NCI-H2107 treated with DMSO at 0.1 percent for 48 hours (cell line): ENCODE data around the gene CNPY1.
"Not testable (repeated sequence)": the region's sequence is repeated elsewhere in the genome, so short reads cannot be mapped to it uniquely, and the experiment has no call there.

Experiments
- DNase-seq: peaks from one replicate; lab custom pipeline; 2025; ENCODE audit not compliant: unreplicated experiment; lab: John Stamatoyannopoulos, UW

CNPY1 gene

DNA sequence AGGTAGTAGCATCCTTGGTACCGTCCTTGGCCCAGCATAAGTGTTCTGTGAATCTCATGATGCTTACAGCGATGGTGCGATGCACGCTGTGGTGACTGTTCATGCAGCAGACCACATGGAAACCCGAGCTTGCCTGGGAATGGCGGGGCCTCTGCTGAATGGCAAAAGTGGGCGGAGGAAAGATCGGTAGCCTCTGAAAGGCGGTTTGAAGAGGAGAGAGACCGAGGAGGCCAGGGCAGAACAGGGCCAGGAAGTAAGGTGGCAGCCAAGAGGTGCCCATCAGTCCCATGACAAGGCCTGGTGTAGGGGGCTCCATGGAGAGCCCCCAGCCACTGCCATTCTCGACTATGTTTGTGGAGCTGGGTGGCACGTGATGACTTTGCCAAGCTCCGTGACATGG is 33.2 kb upstream of the CNPY1 start:
- DNase-seq, result no peak

DNA sequence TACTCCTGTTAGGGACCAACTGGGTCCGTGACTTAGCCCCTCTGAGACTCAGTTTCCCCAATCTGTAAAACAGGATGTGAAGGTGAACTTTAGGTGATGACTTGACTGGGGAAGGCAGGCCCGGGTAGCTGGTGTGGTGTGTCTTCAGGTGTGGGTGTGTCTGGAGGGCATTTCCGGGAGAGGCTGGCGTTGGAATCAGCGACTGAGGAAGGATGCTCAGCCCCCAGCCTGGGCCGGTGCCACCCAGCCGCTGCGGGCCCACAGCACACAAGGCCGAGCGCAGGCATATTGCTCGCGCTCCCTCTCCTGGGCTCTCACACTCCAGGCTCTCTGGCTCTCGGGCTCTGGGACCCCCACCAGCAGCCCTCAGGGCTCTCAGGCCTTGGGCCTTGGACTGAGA is 31.7 kb upstream of the CNPY1 start:
- DNase-seq, result no peak

DNA sequence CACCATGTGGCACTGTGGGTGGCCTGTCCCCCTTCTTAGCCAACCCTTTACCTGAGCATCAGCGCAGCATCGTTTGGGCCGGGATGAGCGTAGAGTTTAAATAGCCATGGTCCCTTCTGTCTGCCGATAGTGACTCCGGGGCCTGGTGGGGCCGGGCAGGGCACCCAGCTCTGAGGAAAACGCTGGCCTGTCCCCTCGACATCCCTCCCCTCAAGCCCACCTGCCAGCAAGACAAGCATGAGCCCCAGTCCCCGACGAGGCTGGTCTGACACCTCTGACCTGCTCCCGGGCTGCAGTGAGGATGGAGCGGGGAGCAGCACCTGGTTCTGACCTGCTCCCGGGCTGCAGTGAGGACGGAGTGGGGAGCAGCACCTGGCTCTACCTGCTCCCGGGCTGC is 31.1 kb upstream of the CNPY1 start:
- DNase-seq, result no peak

DNA sequence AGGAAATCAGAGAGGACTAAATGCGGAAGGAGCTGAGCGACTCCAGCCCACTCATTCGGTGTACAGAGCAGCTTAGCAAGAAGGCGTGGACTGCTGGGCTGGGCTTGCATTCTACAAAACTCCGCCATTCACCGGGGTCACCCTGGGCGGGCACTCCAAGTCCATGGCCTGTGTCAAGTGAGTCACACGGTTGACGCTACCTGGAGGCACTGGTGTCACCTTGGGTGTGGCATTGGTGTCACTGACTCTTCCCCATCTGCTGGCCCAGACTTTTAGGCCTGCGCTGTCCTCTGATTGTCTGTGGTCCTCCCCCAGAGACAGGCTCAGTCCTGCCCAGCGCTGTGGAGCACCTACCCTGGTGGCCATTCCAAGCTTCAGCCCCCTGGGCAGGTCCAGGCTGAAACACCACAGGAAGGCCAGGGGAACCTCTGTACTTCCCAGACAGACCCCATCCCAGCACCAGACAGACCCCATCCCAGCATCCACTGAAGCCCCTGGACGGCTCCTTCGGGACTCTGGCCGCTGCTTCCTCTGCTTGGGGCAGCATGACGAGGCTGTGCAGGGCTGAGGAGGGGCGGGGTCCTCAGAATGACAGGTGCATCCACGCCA is 30.6 kb upstream of the CNPY1 start:
- DNase-seq, result no peak

DNA sequence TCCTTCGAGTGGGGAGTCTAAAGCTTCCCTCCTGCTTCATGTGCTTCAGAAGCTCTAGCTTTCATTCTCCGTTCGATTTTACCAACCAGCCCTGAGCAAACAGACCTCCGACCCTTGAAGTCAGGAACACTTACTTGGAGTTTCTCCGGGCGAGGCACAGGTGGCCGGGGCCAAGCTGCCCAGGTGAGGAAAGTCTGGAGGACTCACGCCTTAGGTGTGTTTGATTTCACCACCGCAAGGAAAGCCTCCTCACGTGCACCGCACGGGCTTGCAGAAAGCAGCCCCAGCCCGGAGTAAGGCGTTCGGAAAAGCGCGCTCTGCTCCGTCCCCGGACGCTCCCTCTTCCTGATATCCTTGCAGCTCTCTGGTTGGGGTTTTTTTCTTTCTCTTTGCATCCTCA is 30.1 kb upstream of the CNPY1 start:
- DNase-seq, result no peak

DNA sequence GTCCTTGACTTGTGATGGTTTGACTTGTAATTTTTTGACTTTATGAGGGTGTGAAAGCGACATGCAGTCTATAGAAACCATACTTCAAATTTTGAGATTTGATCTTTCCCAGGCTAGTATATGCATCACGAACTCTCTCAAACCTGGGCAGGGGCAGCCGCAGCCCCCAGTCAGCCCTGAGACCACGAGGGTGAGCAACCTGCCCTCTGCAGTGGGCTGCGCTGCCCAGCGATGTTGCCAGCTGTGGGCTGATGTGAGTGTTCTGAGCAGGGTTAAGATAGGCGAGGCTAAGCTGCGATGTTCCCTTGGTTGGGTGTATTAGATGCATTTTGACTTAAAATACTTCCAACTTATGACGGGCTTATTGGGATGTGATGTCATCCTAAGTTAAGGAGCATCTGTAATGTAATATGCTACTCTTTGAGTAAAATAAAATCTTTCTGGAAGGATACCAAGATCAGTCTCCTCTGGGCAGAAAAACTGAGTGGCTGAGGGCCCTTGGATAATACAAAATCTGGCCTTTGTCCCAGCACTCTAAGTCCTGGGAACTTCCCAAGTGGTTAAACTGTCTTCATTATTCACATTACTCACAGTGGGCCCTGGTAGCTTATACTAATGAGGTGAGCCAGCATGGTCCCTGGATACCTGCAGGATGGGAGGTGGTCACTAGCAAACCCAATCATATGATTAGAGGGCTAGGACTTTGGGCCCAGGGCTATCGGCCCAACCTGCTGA is 28.4 kb upstream of the CNPY1 start:
- no peak for DNase-seq

DNA sequence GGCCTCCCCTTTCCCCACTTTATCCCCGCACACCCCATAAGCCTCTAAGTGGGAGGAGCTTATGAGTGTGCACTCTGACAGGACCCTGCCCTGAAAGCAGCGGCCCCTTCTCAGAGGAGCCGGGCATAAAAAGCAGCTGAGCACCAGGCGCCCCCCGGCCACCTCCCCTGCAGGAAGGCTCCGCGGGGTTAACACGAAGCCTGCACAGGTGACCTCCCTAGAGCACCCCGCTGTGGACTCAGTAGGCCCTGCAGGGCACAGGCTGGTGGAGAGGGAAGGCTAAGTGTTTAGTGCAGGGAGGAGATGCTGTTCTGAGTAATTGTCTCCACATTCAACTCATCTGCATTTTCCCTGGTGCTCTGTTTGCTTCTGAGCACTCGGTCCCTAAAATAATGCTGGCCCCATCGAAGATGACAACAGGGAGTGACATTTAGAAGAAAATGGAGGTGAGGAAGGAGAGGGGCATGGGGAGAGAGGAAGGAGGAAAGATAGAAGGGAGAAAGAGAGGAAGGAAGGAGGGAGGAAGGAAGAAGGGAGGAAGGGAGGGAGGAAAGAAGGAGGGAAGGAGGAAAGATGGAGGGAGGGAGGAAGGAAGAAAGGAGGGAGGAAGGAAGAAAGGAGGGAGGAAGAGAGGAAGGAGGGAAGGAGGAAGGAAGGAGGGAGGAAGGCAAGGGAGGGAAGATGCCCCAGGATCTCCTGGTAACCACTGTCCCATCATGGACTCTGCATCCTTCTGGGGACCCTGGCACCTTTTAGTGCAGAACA is 25.4 kb upstream of the CNPY1 start:
- DNase-seq, result no peak

DNA sequence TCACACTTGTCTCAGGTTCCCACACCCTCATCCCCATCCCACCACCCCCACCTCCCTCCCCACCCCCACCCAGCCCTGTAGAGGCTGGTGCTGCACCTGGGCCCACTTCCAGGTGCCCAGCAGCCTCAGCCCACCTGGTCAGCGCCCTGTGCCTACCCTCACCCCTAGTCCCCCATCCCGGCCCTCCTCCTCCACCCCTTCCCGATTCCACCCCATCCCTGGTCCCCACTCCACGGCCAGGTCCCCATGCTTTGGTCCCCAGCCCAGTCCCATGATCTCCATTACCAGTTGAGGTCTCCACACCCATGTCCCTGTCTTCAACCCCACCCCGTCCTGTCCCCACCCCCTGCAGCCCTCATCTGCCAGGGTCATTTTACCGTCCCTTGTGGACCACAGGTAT is 24.6 kb upstream of the CNPY1 start:
- DNase-seq, result no peak

DNA sequence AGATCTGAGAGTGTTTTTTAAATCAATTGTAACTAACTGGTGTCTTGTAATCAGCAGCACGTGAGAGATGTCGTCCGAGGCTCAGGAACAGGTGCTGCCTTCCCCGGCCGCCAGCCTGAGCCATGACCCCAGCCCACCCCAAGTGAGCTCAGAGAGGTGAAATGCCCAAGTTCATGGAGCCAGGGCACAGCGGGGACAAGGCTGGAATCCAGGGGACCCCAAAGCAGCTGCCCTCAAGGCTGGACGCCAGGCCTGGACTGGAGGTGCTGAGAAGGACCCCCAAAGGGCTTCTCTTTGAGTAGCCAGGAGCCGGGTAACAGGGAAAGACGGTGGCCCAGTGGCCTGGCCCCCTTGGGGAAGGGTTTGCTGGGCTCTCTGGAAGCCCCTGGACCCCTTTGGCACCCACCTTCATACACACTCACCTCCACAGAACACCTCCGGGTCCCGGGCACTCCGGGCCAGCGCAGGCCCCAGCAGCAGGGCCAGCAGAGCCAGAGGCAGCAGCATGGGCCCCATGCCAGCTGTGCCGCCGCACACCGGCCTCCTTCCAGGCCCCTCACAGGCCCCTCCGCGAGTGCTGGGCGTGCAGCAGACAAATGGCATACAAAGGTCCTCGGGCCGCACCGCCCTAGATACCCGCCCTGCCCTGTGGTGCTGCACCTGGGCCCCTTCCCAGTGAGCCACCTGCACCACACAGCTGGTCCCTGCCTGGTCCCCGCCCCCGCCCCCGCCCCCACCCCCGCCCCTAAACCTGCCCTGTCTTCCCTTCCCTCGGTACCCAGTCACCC is 24.0 kb upstream of the CNPY1 start:
- no peak for DNase-seq

DNA sequence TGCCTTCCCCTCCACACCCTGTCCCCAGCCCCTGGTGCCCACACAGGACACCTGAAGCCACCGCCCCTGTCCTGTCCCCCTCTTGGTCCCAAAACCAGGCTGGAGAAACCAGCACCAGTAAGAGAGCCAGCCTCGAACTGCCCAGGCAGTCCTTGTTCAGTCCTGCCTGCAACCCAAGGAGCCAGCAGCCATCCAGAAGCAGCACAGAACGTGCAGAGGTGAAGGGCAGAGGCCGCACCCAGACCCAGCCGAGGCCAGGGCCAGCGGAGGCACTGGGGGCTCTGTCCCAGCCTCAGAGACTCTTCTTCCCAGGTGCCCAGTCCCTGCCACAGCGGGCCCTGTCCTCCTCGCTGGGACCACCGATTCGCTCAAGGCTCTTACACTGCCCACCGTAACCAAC is 23.3 kb upstream of the CNPY1 start:
- no peak for DNase-seq

DNA sequence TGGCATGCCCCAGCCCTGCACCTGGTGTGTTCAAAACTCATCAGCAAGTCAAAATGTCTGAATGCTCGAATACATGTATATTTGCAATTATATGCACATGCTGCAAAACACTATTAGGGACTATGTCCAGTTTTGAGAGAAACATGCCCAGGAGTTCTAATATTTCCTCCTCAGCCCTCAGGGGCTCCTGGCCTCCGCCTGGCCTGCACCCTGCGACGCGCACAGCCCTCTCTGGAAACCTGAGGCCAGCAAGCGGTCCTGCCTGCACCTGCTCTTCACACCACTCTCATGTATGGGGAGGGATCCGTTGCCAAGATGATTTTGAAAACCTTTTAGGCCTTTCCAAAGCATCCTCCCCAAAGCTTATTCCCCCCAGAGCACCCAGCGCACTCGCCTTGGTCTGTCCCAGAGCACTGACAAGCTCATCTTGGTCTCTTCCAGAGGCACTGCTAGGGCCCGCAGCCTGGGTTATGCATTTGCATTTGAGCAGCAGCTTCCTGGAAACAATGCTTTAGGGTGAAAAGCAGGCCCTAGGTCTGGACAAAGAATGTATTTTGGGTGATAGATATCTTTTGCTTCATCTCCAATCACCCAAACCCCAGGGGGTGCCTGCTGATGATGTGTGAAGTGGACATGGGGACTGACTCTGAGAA is 22.6 kb upstream of the CNPY1 start:
- peak; percentile 34 for DNase-seq

DNA sequence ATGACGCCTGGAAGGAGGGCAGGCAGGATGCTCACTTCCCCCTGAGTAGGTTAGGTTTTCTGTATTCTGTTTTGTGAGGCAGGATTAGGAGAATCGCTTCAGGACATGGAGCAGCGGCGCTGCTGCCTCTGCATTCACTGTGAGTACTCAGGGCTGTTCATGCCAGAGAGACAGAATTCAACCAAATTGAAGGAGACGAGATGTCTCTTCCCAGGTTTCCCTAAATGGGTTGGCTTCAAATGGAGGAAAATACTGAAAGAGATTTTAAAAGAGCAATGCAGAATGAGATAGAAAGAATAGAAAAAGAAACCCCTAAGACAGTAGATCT is 21.9 kb upstream of the CNPY1 start:
- no peak for DNase-seq

DNA sequence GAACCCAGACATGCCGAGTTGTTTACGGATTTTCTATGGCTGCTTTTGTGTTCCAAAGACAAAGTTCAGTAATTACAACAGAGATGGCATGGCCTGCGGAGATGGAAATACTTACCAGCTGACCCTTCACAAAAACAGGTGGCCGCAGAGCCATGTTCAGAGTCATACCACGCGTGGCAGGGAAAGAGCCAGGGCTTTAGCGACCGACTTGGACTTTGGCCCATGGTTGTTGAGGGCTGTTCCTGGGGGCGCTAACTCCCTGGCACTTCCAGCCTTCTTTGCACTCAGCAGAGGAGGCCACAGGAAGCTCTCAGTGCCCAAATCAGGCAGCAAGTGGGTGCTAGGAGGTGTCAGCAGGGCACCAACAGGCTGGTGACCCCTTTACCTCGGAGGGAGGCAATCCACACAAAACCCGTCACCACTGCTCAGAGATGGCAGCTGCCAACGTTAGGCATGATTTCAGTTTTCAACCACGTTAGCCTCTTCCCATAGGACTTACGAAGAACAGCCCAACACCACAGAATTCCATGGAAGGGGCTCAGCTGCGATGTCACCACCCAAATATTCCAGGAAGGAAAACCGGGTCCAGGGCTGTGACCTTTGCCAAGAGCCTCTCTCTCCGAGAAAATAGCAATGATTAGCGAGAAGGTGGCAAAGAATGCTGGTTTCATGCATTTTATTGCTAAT is 21.4 kb upstream of the CNPY1 start:
- no peak for DNase-seq

DNA sequence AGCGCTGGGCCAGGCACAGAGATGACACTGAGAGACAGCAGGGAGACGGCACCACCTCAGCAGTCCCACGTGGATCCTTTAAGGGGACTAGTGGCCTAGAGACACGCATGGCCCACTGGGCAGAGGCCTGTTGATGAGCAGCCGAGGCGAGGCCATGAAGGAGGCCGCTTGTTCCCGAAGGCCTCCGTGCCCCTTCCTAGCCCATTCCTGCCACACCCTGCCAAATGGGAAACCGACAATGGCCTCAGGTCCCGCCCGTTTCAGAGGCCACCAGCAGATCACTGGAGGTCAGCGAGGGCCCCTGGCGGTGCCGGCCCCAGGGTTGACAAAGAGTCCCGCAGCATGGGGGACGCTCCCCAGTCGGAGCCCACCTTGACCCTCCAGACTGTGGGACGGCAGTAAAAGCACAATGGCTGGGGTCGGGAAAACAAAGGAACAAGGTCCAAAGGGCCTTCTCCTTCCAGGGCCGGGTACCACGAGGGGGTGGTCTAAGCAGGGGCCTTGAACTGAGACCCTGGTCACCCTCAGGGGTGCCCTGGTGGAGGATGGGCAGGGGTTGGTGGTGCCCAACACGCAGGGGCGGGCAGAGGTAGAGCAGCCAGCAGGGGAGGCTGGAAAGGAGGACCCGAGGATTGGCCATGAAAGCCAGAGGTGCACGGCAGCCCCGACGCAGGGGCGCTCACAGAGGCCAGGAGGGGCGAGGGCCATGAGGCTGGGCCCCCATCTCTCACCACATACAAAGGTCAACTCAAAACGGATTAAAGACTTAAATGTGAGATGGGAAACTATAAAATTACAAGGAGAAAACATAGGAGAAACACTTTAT is 19.9 kb upstream of the CNPY1 start:
- DNase-seq, result no peak

DNA sequence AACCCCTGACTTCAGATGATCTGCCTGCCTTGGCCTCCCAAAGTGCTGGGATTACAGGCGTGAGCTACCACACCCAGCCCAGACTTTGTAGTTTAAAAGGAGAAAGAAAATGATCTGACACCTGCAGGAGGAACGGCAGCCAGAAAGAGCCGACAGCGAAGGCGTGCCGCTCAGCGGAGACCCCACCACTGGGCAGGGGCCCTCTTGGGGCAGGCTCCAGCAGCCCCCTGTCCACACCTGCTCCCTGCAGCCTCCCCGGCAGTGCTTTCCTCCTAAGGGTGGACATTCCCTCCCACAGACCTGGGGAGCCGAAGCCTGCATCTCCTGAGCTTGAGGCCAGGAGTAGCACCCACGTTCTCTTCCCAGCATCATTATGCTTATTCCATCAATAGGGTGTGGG is 19.2 kb upstream of the CNPY1 start:
- no peak for DNase-seq

DNA sequence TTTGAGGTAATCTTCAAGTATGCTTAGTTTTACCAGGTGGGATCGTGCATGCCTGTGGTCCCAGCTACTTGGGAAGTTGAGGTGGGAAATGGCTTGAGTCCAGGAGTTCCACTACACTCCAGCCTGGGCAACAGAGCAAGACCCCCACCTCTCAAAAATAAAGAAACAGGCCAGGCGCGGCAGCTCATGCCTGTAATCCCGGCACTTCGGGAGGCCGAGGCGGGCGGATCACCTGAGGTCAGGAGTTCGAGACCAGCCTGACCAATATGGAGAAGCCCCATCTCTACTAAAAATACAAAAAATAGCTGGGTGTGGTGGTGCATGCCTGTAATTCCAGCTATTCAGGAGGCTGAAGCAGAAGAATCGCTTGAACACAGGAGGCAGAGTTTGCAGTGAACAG is 16.6 kb upstream of the CNPY1 start:
- not testable (repeated sequence) for DNase-seq

DNA sequence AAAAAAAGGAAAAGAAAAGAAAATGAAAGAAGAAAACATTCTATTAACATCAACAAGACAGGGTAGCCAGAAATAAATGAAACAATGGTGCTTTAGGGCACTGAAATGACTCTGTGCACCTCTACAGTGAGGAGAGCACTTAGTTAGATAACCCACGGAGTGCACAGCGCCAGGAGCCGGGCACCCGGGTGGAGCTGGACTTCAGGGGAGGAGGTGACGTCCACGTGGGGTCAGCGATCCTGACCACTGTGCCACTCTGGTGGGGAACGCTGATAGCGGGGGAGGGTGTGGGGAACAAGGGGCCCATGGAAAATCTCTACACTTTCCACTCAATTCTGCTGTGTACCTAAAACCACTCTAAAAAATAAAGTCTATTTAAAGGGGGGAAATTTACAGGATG is 15.7 kb upstream of the CNPY1 start:
- no peak for DNase-seq

DNA sequence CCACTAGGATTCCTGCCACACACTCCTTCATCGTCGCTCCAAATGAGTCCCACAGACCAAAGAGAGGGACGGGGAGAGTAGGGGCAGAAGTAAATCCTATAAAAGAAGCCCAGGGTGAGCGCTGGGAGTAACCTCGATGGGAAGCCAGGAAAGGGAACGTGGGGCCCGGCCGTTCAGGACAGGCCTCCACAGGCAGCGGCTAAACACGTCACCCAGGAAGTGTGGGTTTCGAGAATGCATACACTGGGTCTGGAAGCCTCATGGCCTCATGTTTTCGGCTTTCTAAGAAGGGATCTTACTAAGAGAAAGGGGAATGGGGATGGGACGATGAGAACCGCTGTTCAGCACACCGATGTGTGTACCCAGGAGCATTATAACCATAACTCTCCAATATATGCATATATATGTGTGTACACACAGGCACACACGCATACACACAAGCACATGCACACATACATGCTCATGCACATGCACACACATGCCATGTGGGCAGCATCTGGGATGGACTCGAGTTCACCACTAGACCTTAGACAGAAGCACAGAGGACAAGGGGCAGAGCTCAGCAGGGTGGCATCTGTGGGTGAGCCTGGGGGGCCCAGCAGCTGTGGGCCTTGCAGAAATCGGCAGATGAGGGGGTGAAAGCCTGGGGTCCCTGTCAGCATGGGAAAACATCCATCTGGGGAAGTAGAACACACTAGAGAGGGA is 14.8 kb upstream of the CNPY1 start:
- DNase-seq, result no peak

DNA sequence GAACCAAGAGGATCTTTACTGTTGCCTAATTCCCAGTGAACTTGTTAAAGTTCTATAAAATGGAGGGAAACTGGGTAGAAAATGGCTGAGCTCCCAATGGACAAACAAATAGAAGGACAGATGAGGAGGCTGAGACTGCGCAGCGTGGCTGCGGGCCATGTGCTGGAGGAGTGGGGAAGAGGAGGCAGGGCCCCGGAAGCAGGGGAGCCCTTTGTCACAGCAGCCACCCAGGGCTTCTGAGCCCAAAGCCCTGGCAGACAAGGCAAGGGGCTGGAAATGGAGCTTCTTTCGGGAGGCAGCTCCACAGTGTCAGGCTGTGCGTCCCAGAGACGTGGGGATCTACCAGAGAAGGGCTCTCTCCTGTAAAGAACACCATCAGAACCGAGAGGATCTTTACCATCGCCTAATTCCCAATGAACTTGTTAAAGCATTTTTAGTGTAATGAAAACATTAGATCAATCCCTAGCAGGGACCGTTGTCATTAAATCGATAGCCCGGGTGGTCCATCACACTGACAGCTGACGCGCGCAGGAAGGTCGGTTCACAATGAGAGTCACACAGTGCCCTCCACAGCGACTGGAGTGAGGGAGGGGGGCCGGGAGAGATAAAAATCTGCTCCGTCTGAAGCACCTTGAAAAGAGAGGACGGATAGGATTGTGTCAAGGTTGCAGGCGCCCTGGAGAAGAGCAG is 14.0 kb upstream of the CNPY1 start:
- no peak for DNase-seq
